Measurements from ENCODE around the gene UBE2D3. TPM values are rescaled to one million over a fixed set of nuclear protein-coding genes. Genes with fewer than 3 reads are reported as not detected.

Gene UBE2D3
- total RNA-seq, 4 donors from 2014 or later = 436 to 523 (median 488) TPM

- H3K27ac ChIP-seq = no peak overlapping the region
- no peaks in the 10 kb centered on the region for H3K27me3 ChIP-seq
- TF ChIP-seq POLR2AphosphoS5 (IDR thresholded peaks at IDR 0.05) (no peak), EP300 (IDR thresholded peaks at IDR 0.05) (no peak), CTCF (IDR thresholded peaks at IDR 0.05) (no peak), POLR2A (IDR thresholded peaks at IDR 0.05) (no peak)
- H3K9me3 ChIP-seq = no peaks in the 10 kb centered on the region
- no peak for DNase-seq (ENCODE audit: low spot score in 2 of 2)
- no peaks in the 10 kb centered on the region for H3K36me3 ChIP-seq
- H3K4me1 ChIP-seq = peaks cover 91% of the 10 kb centered on the region
- H3K4me3 ChIP-seq = no peak overlapping the region
- 44% methylated on average over 9 of the region's 9 CpGs for WGBS
These were observed 9.6 kb downstream of the UBE2D3 start for GRCh38 chr4:102817613-102818268.

- no peak for DNase-seq (ENCODE audit: low spot score in 2 of 2)
- H3K9me3 ChIP-seq = no peaks in the 10 kb centered on the region
- peaks cover 90% of the 10 kb centered on the region for H3K4me1 ChIP-seq
- H3K36me3 ChIP-seq = no peaks in the 10 kb centered on the region
- no peak overlapping the region for H3K4me3 ChIP-seq
- 48% methylated on average over 3 of the region's 3 CpGs for WGBS
- no peak for TF ChIP-seq EP300 (IDR thresholded peaks at IDR 0.05)
- no peak for TF ChIP-seq CTCF (IDR thresholded peaks at IDR 0.05)
- no peak for TF ChIP-seq POLR2AphosphoS5 (IDR thresholded peaks at IDR 0.05)
- no peak for TF ChIP-seq POLR2A (IDR thresholded peaks at IDR 0.05)
- no peak overlapping the region for H3K27ac ChIP-seq
- no peaks in the 10 kb centered on the region for H3K27me3 ChIP-seq
These were observed 10.2 kb downstream of the UBE2D3 start for GRCh38 chr4:102817021-102817605.

- H3K9me3 ChIP-seq = no peaks in the 10 kb centered on the region
- WGBS = 64% methylated on average over 2 of the region's 2 CpGs
- TF ChIP-seq POLR2A (IDR thresholded peaks at IDR 0.05) (no peak), POLR2AphosphoS5 (IDR thresholded peaks at IDR 0.05) (no peak), EP300 (IDR thresholded peaks at IDR 0.05) (no peak), CTCF (IDR thresholded peaks at IDR 0.05) (no peak)
- H3K27me3 ChIP-seq = no peaks in the 10 kb centered on the region
- H3K36me3 ChIP-seq = no peaks in the 10 kb centered on the region
- H3K27ac ChIP-seq = no peak overlapping the region
- DNase-seq (ENCODE audit: low spot score in 2 of 2) = no peak
- H3K4me1 ChIP-seq = peaks cover 90% of the 10 kb centered on the region
- no peak overlapping the region for H3K4me3 ChIP-seq
These were observed 11.4 kb downstream of the UBE2D3 start for GRCh38 chr4:102815981-102816380.

- no peak for DNase-seq (ENCODE audit: low spot score in 2 of 2)
- no peak overlapping the region for H3K4me3 ChIP-seq
- peaks cover 34% of the 10 kb centered on the region for H3K36me3 ChIP-seq
- H3K27ac ChIP-seq = no peak overlapping the region
- WGBS = 66% methylated on average over 2 of the region's 2 CpGs
- H3K9me3 ChIP-seq = no peaks in the 10 kb centered on the region
- H3K27me3 ChIP-seq = no peaks in the 10 kb centered on the region
- H3K4me1 ChIP-seq = peaks cover 56% of the 10 kb centered on the region
- TF ChIP-seq POLR2AphosphoS5 (IDR thresholded peaks at IDR 0.05) (no peak), CTCF (IDR thresholded peaks at IDR 0.05) (no peak), POLR2A (IDR thresholded peaks at IDR 0.05) (no peak), EP300 (IDR thresholded peaks at IDR 0.05) (no peak)
These were observed 17.7 kb downstream of the UBE2D3 start for GRCh38 chr4:102809691-102810090.

GRCh38 chr4:102809190-102809589 is 18.2 kb downstream of the UBE2D3 start:
- no peak for TF ChIP-seq CTCF (IDR thresholded peaks at IDR 0.05)
- TF ChIP-seq POLR2AphosphoS5 (IDR thresholded peaks at IDR 0.05) = no peak
- no peak for TF ChIP-seq EP300 (IDR thresholded peaks at IDR 0.05)
- no peak for TF ChIP-seq POLR2A (IDR thresholded peaks at IDR 0.05)
- Histone ChIP-seq H3K4me3 (no peak overlapping the region), H3K4me1 (peaks cover 54% of the 10 kb centered on the region), H3K27ac (no peak overlapping the region), H3K9me3 (no peaks in the 10 kb centered on the region), H3K27me3 (no peaks in the 10 kb centered on the region), H3K36me3 (peaks cover 39% of the 10 kb centered on the region)
- DNase-seq (ENCODE audit: low spot score in 2 of 2) = no peak
- 60% methylated on average over 3 of the region's 3 CpGs for WGBS

All from suprapubic skin (tissue), 4 donors.